ENCODE results near the gene BAG5.

Gene BAG5

DNA sequence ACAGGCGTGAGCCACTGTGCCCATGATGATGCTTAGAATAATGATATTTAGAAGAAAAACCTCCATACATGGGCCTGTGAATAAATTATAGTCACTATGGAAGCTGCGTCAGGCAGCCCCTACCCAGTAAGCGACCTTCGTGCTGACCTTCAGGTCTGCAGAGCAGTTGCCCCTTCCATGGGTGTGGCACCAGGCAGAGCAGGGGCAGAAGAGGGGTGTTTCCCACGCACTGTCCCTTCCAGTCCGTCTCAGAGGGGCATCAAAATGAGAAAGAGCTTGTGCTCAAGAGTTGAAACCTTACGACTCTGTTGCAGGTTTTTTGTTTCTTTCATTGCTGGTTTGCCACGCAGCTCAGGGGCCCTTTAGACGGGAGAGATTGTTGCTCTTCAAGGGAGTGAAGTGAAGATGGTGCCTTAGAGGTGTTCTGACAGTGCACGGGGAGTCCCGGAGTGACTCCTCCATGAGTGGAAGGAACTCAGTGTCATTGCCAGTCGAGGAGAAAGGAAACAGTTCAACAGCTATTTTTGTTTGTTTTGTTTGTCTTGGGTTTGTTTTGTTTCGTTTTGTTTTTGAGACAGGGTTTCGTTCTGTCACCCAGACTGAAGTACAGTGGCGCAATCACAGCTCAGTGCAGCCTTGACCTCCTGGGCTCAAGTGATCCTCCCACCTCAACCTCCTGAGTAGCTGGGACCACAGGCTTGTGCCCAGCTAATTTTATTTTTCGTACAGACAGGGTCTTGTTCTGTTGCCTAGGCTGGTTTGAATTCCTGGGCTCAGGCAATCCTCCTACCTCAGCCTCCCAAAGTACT, 53.7 kb downstream of the BAG5 start:
- no peak for DNase-seq (ENCODE audit: low read depth)

- DNase-seq (ENCODE audit: low read depth), result no peak
These were observed 54.7 kb downstream of the BAG5 start for GRCh38 chr14:103507751-103508150.
